OCI-LY3 (cell line): Measurements from ENCODE around the gene PRRC2A.

Source experiments
- H2AFZ ChIP-seq: fragments of 200-600, 300-600 bp; shearing (Covaris generic); 2 replicates; pipeline ENCODE4 v1.6.0; 2014; ENCODE audit warnings: antibody characterized with exemption, low read depth, low read length
- H3K27ac ChIP-seq: fragments of 200-600, 300-600 bp; sonication (generic); 2 replicates; pipeline ENCODE4 v1.5.1; 2014; ENCODE audit warnings: mild to moderate bottlenecking, low read length, moderate library complexity, mixed read lengths
- H3K27me3 ChIP-seq: fragments of 200-600, 300-600 bp; sonication (generic); 2 replicates; pipeline ENCODE4 v1.6.1; 2014; ENCODE audit warnings: low read depth, low read length, mixed read lengths
- H3K36me3 ChIP-seq: fragments of 200-600, 300-600 bp; sonication (generic); replicated peaks from 2 replicates; pipeline ENCODE3; 2014; ENCODE audit warnings: low read depth, low read length, mixed read lengths
- H3K4me1 ChIP-seq: fragments of 300-600, 200-600 bp; sonication (generic); 2 replicates; pipeline ENCODE4 v1.6.1; 2014; ENCODE audit warnings: low read length, mixed read lengths
- H3K4me2 ChIP-seq: fragments of 200-600, 300-600 bp; sonication (generic); 2 replicates; pipeline ENCODE4 v1.6.1; 2014; ENCODE audit warnings: low read length, mixed read lengths
- H3K4me3 ChIP-seq: fragments of 300-600, 200-600 bp; sonication (generic); 2 replicates; pipeline ENCODE4 v1.5.1; 2014; ENCODE audit warnings: antibody characterized with exemption, mild to moderate bottlenecking, low read length, moderate library complexity
- H3K79me2 ChIP-seq: fragments of 300-600, 200-600 bp; shearing (Covaris generic); 2 replicates; pipeline ENCODE4 v1.6.1; 2014; ENCODE audit warnings: mild to moderate bottlenecking, low read length, mixed read lengths
- H3K9ac ChIP-seq: fragments of 300-600, 200-600 bp; shearing (Covaris generic); 2 replicates; pipeline ENCODE4 v1.6.0; 2014; ENCODE audit warnings: mild to moderate bottlenecking, low read length, moderate library complexity
- H3K9me3 ChIP-seq: fragments of 200-600, 300-600 bp; shearing (Covaris generic); 2 replicates; pipeline ENCODE4 v1.6.1; 2014; ENCODE audit warnings: low read length, mixed read lengths; ENCODE audit not compliant: insufficient read depth
- H4K20me1 ChIP-seq: fragments of 200-600, 300-600 bp; sonication (generic); 2 replicates; pipeline ENCODE4 v1.6.1; 2016; ENCODE audit warnings: low read length, mixed read lengths; ENCODE audit not compliant: insufficient read depth
- CTCF ChIP-seq: fragments of 200-600, 300-600 bp; sonication (generic); IDR thresholded peaks from 2 replicates; pipeline ENCODE4 v1.5.1; 2014; ENCODE audit warnings: antibody characterized with exemption, low read length, low read depth
- EZH2phosphoT487 ChIP-seq: fragments of 200-600 bp; shearing (Covaris generic); IDR thresholded peaks from 2 replicates; pipeline ENCODE4 v1.6.1; 2018; ENCODE audit warnings: antibody characterized with exemption, mixed run types, low read depth

PRRC2A gene

GRCh38 chr6:31622684-31623091 lies 2.2 kb downstream of the PRRC2A start:
- H3K27me3 ChIP-seq: no peaks in the 10 kb centered on the region
- H3K9ac ChIP-seq: no peak overlapping the region
- peaks cover 46% of the 10 kb centered on the region for H3K79me2 ChIP-seq
- no peak overlapping the region for H3K27ac ChIP-seq
- H3K4me3 ChIP-seq: no peak overlapping the region
- TF ChIP-seq CTCF (no peak), EZH2phosphoT487 (no peak)
- H3K4me1 ChIP-seq: peaks cover 14% of the 10 kb centered on the region
- H2AFZ ChIP-seq: no peak overlapping the region
- peaks cover 18% of the 10 kb centered on the region for H4K20me1 ChIP-seq
- H3K4me2 ChIP-seq: no peak overlapping the region
- H3K9me3 ChIP-seq: no peaks in the 10 kb centered on the region
- H3K36me3 ChIP-seq: peaks cover 54% of the 10 kb centered on the region

- Histone ChIP-seq H3K4me3 (no peak overlapping the region), H4K20me1 (peaks cover 18% of the 10 kb centered on the region)
These were observed 3.6 kb downstream of the PRRC2A start for GRCh38 chr6:31624070-31624469.

GRCh38 chr6:31626952-31627351 lies 6.4 kb downstream of the PRRC2A start:
- H2AFZ ChIP-seq: no peak overlapping the region
- peaks cover 32% of the 10 kb centered on the region for H3K79me2 ChIP-seq

More at GRCh38 chr6:31624070-31624469, 3.6 kb downstream of the PRRC2A start:
- peaks cover 14% of the 10 kb centered on the region for H3K4me1 ChIP-seq
- no peak overlapping the region for H3K27ac ChIP-seq
- H3K9ac ChIP-seq: no peak overlapping the region
- H3K36me3 ChIP-seq: peaks cover 60% of the 10 kb centered on the region
- H3K9me3 ChIP-seq: no peaks in the 10 kb centered on the region
- peaks cover 46% of the 10 kb centered on the region for H3K79me2 ChIP-seq
- no peak overlapping the region for H3K4me2 ChIP-seq
- no peaks in the 10 kb centered on the region for H3K27me3 ChIP-seq
- H2AFZ ChIP-seq: no peak overlapping the region
- TF ChIP-seq CTCF (no peak), EZH2phosphoT487 (no peak)

GRCh38 chr6:31627690-31628287 lies 7.3 kb downstream of the PRRC2A start:
- no peak overlapping the region for H3K4me2 ChIP-seq
- peaks cover 24% of the 10 kb centered on the region for H3K79me2 ChIP-seq
- no peaks in the 10 kb centered on the region for H3K27me3 ChIP-seq
- no peak overlapping the region for H3K27ac ChIP-seq
- peaks cover 5% of the 10 kb centered on the region; the same call in 1 of the 2 replicates for H4K20me1 ChIP-seq
- no peaks in the 10 kb centered on the region for H3K4me1 ChIP-seq
- H3K9ac ChIP-seq: no peak overlapping the region
- H3K36me3 ChIP-seq: peaks cover 59% of the 10 kb centered on the region
- TF ChIP-seq EZH2phosphoT487: no peak
- TF ChIP-seq CTCF: no peak
- H3K9me3 ChIP-seq: no peaks in the 10 kb centered on the region
- no peak overlapping the region for H2AFZ ChIP-seq
- no peak overlapping the region for H3K4me3 ChIP-seq

More at GRCh38 chr6:31626952-31627351, 6.4 kb downstream of the PRRC2A start:
- Histone ChIP-seq H3K9me3 (no peaks in the 10 kb centered on the region), H3K4me2 (no peak overlapping the region), H3K27me3 (no peaks in the 10 kb centered on the region), H4K20me1 (peaks cover 13% of the 10 kb centered on the region), H3K27ac (no peak overlapping the region), H3K4me1 (peaks cover 6% of the 10 kb centered on the region), H3K36me3 (peaks cover 62% of the 10 kb centered on the region), H3K4me3 (no peak overlapping the region), H3K9ac (no peak overlapping the region)
- TF ChIP-seq EZH2phosphoT487: no peak
- no peak for TF ChIP-seq CTCF
